HepG2 (cell line): ENCODE data around the gene CLCNKA. TPM values are rescaled to one million over a fixed set of nuclear protein-coding genes. Genes with fewer than 3 reads are reported as not detected.

Source experiments
- ARNT ChIP-seq: fragments of 450-650 bp; IDR thresholded peaks from 2 replicates; pipeline ENCODE4 v1.6.1; 2017
- CENPT ChIP-seq: sonication (generic); formaldehyde crosslinking; IDR thresholded peaks from 2 replicates; pipeline ENCODE4 v1.8.0; 2022; ENCODE audit warnings: low read depth, mild to moderate bottlenecking, moderate library complexity, missing genetic modification reagents
- ETV5 ChIP-seq: IDR thresholded peaks from 2 replicates; pipeline ENCODE4 v1.6.1; 2018; ENCODE audit warnings: missing biosample characterization, missing genetic modification reagents, inconsistent platforms, borderline replicate concordance
- HMGA1 ChIP-seq: sonication (generic); formaldehyde crosslinking; conservative IDR thresholded peaks from 2 replicates; pipeline ENCODE4 v1.4.0; 2020; ENCODE audit warnings: missing genetic modification reagents
- KDM2A ChIP-seq: sonication (generic); formaldehyde crosslinking; IDR thresholded peaks from 2 replicates; pipeline ENCODE4 v1.4.0; 2020; ENCODE audit warnings: low read depth, missing genetic modification reagents, borderline replicate concordance
- MIXL1 ChIP-seq: IDR thresholded peaks from 2 replicates; pipeline ENCODE4 v1.6.1; 2016
- MXI1 ChIP-seq: IDR thresholded peaks from 3 replicates; pipeline ENCODE4 v1.6.1; 2012; ENCODE audit warnings: low read depth, low read length, inconsistent platforms, borderline replicate concordance
- PATZ1 ChIP-seq: sonication (generic); formaldehyde crosslinking; IDR thresholded peaks from 2 replicates; pipeline ENCODE4 v1.4.0; 2020; ENCODE audit warnings: missing genetic modification reagents
- SMYD3 ChIP-seq: sonication (generic); formaldehyde crosslinking; IDR thresholded peaks from 2 replicates; pipeline ENCODE4 v1.8.1; 2023; ENCODE audit warnings: mild to moderate bottlenecking, missing genetic modification reagents
- STAG1 ChIP-seq: sonication (generic); formaldehyde crosslinking; IDR thresholded peaks from 2 replicates; pipeline ENCODE4 v1.4.0; 2020; ENCODE audit warnings: missing genetic modification reagents
- ZBTB26 ChIP-seq: IDR thresholded peaks from 2 replicates; pipeline ENCODE4 v1.6.1; 2016; ENCODE audit warnings: missing compliant biosample characterization, missing genetic modification reagents, borderline replicate concordance
- ZBTB42 ChIP-seq: sonication (generic); formaldehyde crosslinking; IDR thresholded peaks from 2 replicates; pipeline ENCODE4 v1.5.0; 2020; ENCODE audit warnings: mild to moderate bottlenecking, missing genetic modification reagents
- ZFP1 ChIP-seq: IDR thresholded peaks from 2 replicates; pipeline ENCODE4 v1.6.1; 2016
- ZNF318 ChIP-seq: sonication (generic); formaldehyde crosslinking; IDR thresholded peaks from 2 replicates; pipeline ENCODE4 v1.4.0; 2020; ENCODE audit warnings: mild to moderate bottlenecking, missing genetic modification reagents
- ZNF605 ChIP-seq: sonication (generic); formaldehyde crosslinking; IDR thresholded peaks from 2 replicates; pipeline ENCODE4 v1.8.0; 2022; ENCODE audit warnings: mild to moderate bottlenecking, missing genetic modification reagents
- ZNF749 ChIP-seq: sonication (generic); formaldehyde crosslinking; IDR thresholded peaks from 2 replicates; pipeline ENCODE4 v1.8.0; 2022; ENCODE audit warnings: mild to moderate bottlenecking, missing genetic modification reagents, moderate library complexity, borderline replicate concordance
- ZNF792 ChIP-seq: IDR thresholded peaks from 2 replicates; pipeline ENCODE4 v1.6.1; 2016
- polyA plus RNA-seq, 8 experiments: library from polyadenylated mRNA; depleted of rRNA in 3 of 8; stranded (reverse) in 7 of 8; unstranded in 1 of 8; fragments of >200 nt; fragmentation: Illumina TruSeq in 4 of 8; extraction: Trizol in 4 of 8; gene quantifications; 2 replicates each; pipeline versions ENCODE4 v1.2.1 to v1.2.3, GENCODE V29; 2011 to 2016; ENCODE audit warnings: low read depth in 4 of 8, missing spikeins in 1 of 8, mixed read lengths in 1 of 8; ENCODE audit not compliant: insufficient read depth in 1 of 8
- total RNA-seq, 5 experiments: library from RNA; depleted of rRNA; stranded (reverse); fragments of >200 nt; fragmentation: Illumina TruSeq; extraction: Trizol; gene quantifications; 2 replicates each; pipeline ENCODE4 v1.2.3, GENCODE V29; 2016; ENCODE audit warnings: low read depth in 1 of 5
- TF ChIP-seq, protein P1 (sequence below): sonication (generic); formaldehyde crosslinking; IDR thresholded peaks from 2 replicates; pipeline ENCODE4 v1.4.0; 2020; ENCODE audit warnings: low read depth, mild to moderate bottlenecking, missing genetic modification reagents

The CLCNKA gene
- total and polyA plus RNA-seq, 2 of the 13 experiments (the other 11 are each of a cell fraction or from before 2014, with no cell fraction given) = 0.03 TPM; not detected in 1

DNA sequence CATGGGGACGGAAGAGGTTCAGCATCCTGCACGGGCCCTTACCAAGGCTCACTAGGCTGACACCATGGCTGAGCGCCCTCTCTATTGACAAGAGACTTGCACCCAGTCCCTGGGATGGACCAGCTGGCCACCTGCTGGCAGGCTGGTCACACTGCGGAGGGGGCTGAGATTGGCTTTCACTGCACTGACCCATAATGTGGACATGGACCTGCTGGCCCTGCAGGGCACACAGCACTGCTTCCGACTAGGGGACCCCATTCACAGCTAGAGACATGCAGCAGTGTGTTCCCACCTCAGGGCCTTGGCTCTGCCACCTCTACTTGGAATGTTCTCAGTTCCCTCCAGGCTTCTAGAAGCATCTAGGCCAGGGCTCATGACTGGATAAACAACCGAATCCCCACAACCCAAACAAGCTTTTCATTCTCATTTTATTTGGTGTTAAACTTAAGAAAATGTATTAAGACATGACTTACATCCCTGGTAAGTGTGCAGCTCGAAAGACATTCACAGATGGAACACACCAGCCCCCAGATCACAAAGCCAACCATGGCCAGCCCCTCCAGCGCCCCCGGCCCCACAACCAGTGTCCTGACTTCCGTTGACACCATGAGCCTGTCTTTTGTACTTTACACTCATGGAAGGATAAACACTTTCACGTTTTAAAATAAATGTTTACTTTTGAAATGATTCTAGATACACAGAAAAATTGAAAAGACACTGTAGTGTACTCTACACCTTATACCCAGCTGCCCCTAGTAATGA lies 27.1 kb upstream of the CLCNKA start (continued):
- TF ChIP-seq ZNF318 (CRISPR knock-in tag) (no peak), MXI1 (peak; percentile 30; the same call in 1 of the 3 replicates), ZFP1 (CRISPR knock-in tag) (no peak), ARNT (no peak), ZBTB26 (0 out of 2 replicates have a peak, but pooled peaks have one; percentile 23), CENPT (CRISPR knock-in tag) (no peak), KDM2A (CRISPR knock-in tag) (peak; percentile 60; the same call in 1 of the 2 replicates), ETV5 (CRISPR knock-in tag) (peak; percentile 50; the same call in 1 of the 2 replicates), STAG1 (peak; percentile 94), ZNF792 (peak; percentile 31; the same call in 1 of the 2 replicates), PATZ1 (peak; percentile 50; the same call in 1 of the 2 replicates), ZBTB42 (CRISPR knock-in tag) (no peak), ZNF749 (no peak), MIXL1 (CRISPR knock-in tag) (0 out of 2 replicates have a peak, but pooled peaks have one; percentile 56), HMGA1 (CRISPR knock-in tag) (no peak), ZNF605 (CRISPR knock-in tag) (no peak), SMYD3 (no peak)
- TF ChIP-seq, protein P1, sequence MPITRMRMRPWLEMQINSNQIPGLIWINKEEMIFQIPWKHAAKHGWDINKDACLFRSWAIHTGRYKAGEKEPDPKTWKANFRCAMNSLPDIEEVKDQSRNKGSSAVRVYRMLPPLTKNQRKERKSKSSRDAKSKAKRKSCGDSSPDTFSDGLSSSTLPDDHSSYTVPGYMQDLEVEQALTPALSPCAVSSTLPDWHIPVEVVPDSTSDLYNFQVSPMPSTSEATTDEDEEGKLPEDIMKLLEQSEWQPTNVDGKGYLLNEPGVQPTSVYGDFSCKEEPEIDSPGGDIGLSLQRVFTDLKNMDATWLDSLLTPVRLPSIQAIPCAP (CRISPR knock-in tag) = no peak
